GM04503 (cell line): ENCODE results near the gene MCM5.
"Not testable (repeated sequence)": the region's sequence is repeated elsewhere in the genome, so short reads cannot be mapped to it uniquely, and the experiment has no call there.

Experiments
- DNase-seq: peaks from one replicate; pipeline ENCODE4 v3.0.0-alpha.2; 2012; ENCODE audit warnings: low read depth

MCM5 gene

DNA sequence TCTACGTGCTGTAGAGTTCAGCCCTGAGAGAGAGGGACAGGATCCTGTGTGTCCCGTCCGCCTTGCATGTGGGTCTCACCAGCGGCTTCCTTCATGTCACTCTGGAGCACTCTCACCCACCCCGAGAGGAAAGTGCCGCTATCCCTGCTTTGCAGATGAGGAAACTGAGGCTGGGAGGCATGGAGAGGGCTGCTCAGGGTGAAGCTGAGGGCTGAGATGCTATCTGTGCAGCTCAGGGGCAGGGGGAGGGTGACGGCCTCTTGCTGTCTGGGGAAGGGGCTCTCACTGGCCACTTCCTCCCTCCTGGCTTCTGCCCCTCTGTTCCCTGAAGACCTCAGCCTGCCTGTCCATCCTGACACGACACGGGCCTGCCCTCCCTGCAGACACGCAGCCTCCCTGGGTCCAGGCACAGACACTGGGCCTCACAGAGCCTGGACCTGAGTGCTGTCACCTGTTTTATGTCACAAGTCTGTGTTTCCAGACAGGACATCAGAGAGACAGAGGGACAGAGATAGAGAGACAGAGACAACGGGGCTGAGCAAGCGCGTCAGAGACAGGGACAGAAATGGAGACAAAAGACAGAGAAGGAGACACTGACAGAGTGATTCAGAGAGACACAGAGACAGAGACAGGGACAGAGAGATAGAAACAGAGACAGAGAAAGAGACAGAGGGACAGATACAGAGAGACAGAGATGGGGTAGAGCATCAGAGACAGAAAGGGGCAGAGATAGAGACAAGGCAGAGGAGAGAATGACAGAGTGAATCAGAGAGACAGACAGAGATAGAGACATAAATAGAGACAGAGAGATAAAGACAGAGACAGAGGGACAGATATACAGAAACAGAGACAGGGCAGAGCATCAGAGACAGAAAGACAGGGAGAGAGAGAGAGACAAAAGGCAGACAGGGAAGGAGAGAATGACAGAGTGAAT, 53.1 kb downstream of the MCM5 start:
- DNase-seq, result no peak

DNA sequence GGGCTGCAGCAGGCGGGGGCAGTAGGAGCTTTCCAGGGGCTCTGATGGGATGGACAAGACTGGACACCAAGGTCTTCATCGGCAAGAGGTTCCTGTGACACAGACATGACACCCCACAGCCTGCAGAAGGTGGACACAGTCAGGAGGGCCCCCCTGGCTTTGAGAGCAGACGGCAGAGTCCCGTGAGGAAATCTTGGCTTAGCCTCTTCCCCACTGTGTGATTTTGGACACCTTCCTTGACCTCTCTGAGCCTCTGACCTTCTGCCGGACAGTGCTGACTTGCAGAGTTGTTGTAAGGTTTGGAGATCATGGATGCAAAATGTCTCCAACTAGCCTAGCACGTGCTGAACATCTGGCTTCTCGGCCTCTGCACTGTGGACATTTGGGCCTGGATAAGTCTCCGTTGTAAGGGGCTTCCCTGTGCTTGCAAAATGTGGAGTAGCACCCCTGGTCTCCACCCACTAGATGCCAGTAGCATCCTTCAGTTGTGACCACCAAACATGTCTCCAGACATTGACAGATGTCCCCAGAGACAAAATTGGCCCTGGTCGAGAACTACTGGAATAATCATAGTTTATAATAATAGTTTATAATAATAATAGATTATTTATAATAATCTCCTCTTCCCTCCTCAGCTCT, 54.6 kb downstream of the MCM5 start:
- DNase-seq, result no peak

DNA sequence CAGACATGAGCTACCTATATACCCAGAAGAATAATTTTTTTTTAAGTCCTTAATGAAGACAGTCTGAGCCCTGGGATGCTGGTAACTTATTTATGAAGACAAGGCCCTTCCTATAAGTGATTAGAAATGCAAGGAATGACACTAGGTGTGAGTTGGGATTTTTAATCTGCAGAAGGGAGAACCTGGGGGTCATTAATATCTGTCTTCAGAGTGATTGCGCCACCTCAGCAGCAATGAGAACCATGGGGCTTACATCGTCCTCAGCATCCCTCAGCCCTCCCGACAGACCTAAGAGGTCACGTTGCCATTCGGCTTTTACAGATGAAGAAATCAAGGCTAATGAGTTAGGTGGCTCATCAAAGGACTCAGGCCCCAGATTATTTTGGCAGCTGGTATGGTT, 55.6 kb downstream of the MCM5 start:
- DNase-seq, result no peak

DNA sequence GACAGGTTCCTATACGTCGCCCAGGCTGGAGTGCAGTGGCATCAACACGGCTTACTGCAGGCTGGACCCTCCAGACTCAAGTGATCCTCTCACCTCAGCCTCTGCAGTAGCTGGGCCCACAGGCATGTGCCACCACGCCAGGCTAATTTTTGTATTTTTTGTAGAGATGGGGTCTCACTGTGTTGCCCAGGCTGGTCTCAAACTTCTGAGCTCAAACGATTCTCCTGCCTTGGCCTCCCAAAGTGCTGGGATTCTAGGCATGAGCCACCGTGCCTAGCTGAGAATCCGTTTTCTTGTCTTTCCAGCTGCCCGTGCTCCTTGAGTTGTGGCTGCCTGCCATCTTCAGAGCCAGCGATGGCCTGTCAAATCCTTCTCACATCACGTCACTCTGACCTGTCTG, 56.8 kb downstream of the MCM5 start:
- no peak for DNase-seq

DNA sequence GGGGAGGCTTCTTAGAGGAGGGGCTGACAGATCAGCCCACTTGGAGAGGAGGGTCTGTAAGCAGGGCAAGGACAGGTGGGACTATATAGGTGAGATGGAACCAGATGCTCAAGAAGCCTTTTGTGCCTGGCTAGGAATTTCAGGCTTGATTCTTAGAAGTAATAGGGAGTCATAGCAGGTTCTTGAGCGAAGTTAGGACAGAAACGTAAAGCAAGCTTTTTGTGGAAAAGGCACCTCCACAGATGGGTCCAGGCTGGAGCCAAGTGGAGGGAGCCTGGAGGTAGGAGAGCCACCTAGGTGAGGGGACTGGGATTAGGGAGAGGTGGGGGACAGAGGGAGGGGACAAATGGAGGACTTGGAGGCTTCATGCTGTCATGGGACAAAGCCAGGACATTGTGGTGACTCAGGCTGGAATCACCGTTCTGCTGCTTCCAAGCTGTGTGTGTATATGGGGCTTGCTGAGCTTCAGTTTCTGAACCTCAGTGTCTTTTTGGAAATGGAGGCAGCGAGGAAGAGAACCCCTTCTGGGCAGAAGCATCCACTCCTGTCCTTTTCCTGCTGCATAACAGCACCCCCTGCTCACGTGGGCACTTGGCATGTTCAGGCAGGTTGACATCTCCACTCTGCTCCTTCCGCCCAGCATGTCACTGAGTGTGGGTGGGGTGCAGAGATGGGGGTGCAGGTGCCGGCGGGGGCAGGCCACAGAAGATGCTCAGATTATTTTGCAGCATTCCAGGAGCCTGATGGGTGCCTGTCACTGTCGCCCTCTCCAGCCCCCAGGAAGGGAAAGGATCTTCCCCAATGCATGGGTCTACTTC, 58.0 kb downstream of the MCM5 start:
- DNase-seq, result no peak

DNA sequence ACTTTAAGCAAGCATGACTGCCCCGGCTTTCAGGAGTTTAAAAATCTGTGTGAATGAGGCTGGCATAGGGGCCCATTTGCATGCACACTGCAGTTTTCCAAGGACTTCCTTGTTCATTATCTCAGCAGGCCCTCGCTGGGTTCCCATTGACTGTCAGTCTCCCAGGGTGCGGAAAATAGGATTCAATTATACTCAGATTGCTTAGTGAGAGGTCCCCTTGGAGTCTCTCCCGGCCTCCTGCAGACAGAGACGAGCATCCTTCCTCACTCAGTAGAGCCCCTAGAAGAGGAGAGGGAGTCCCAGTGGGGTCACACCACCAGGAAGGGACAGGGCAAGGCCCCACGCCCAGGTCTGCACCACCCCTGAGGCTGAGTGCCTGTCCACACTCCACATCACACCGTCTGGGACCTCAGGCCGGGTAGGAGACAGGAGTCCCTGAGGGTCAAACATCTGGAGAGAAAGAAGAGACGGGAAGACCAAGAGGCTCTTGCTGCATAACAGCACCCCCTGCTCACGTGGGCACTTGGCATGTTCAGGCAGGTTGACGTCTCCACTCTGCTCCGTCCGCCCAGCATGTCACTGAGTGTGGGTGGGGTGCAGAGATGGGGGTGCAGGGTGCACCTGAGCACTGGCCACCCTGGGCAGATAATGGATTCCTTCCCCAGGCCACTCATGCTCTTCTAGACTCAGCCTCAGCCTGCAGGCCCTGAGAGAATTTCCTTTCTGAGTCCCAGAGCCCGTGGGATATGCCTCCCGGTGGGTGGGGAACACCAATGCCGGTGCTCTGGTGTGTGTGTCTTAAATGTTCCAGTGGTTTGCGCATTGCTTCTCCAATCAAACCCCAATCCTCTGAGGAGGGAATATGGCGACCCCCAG, 58.8 kb downstream of the MCM5 start:
- no peak for DNase-seq

DNA sequence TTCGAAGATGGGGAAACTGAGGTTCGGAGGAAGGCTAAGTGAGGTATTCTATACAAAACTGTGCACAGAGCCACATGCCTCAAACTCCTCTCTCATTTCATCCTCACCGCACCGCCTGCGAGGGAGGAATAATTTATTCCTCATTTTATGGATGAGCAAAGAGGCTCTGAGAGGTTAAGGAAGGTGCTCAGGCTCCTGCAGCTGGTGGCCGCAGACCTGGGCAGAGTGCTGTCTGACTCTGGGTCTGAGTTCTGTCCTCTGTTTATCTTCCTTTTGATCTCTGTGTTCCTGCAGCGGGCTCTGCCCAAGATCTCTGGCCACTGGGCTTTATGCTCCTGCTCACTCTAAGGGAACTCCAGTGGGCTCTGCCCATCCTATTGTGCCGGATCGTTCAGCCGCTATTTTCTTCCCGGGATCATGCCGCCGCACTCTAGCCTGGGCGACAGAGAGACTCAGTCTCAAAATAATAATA, 59.5 kb downstream of the MCM5 start:
- no peak for DNase-seq

DNA sequence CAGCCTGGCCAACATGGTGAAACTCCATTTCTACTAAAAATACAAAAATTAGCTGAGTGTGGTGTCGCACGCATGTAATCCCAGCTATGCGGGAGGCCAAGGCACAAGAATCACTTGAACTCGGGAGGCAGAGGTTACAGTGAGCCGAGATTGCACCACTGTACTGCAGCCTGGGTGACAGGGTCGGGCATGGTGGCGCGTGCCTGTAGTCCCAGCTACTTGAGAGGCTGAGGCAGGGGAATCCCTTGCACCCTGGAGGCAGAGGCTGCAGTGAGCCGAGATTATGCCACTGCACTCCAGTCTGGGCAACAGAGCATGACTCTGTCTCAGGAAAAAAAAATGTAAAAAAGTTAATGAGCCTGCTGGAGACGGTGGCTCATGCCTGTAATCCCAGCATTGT, 60.0 kb downstream of the MCM5 start:
- not testable (repeated sequence) for DNase-seq

DNA sequence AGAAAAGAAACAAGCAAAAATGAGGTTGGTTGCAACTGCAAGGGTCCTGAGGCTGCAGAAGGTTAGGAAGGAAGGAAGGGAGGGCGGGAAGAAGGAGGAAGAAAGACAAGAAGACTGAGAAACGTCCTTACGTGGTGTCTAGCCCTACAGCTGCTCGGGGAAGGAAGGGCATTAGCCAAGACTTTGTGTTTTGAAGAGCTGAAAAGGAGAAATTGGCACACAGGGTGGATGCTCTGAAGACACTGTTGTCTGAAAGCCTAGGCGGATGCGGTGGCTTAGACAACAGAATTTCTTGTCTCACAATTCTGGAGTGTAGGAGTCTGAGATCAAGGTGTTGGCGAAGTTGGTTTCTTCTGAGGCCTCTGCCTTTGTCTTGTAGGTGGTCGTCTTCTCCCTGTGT, 60.7 kb downstream of the MCM5 start:
- no peak for DNase-seq

DNA sequence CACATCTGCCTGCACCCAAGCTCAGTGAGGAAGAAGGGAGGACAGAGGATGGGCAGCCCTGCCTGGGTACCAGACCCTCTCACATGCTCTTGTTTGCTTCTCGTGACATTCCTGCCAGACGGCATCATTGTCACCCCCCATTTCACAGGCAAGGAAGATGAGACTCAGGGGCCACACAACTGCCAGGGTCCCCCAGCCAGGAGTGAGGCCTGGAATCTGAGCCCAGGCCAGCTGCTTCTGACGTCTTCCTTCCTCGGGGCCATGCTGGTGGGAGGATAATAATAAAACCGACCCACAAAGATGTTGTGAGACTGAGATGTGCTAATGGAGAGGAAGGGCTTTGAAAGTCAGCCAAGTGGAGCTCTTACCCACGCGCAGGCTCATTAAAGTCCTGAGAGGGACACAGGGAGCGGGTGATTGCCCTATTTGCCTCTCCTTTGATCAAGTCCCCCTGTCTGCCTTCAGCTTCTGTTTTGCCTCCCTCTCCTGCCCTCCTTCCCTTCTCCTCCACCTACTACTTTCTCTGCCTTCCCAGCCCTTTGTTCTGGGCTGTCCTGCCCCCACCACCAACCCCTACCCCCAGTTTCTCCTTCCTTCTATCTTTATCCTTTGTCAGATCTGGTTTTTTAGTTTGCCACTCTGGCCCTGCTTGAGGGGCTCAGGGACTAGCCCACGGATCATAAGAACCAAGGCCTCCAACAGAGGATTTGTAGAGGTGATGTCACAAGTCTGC, 62.7 kb downstream of the MCM5 start:
- no peak for DNase-seq

DNA sequence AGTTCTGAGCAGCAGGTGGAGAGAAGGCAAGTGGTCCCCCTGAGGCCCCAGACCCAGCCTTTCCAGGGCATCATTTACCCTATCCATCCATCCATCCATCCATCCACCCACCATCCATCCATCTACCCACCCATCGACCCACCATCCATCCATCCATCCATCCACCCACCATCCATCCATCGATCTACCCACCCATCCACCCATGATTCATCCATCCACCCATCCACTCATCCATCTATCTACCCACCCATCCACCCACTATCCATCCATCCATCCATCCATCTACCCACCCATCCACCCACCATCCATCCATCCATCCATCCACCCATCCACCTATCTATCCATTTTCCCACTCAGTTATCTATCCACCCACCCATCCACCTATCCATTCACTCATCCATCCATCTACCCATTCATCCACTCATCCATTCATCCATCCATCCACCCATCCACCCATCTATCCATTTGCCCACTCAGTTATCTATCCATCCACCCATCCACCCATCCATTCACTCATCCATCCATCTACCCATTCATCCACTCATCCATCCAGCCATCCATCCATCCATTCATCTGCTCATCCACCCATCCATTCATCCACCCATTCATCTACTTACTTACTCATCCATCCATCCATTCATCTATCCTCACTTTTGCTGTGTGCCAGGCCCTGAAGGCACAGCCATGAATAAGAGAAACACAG, 63.4 kb downstream of the MCM5 start:
- no peak for DNase-seq

DNA sequence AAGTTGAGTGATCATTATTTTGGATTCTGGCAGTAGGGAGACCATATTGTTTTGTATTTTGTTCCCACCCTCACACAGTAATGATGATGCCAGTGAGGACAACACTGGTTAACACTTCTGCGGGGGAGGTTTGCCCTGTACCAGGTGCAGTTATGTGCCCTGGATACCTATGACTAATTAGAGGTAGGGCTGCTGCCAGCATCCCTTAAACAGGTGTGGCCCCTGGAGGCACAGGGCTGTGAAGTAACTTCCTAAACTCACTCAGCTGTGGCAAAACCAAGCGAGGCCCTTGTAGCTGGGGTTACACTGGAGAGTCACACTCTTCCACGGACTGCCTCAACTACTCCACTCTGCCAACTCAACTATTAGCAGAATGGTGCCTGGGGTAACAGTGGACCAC, 64.5 kb downstream of the MCM5 start:
- DNase-seq, result no peak

DNA sequence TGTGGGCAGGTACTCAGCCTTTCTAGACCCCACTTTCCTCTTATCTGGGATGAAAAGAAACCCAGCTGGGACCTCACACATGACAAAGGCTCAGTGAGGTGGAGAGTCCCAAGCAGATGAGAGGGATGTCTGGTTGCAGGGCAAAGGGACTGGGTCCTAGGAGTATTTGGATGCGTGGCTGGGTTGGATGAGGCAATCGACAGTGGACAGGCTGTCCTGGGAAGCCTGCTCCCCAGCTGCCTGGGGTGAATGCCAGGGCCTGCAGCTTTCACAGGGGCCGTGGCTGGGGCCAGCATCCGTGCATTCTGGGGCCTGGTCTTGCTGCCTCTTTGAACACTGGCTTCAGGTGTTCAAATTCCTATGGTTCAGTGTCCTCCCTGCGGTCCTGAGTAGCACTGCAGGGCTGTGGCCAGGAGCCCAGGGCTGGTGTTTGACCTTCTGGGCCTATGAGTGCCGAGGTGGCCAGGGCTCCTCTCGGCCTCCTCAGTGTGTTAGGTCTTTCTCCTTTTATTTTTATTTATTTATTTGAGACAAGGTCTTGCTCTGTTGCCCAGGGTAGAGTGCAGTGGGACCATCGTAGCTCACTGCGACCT, 65.3 kb downstream of the MCM5 start:
- no peak for DNase-seq

DNA sequence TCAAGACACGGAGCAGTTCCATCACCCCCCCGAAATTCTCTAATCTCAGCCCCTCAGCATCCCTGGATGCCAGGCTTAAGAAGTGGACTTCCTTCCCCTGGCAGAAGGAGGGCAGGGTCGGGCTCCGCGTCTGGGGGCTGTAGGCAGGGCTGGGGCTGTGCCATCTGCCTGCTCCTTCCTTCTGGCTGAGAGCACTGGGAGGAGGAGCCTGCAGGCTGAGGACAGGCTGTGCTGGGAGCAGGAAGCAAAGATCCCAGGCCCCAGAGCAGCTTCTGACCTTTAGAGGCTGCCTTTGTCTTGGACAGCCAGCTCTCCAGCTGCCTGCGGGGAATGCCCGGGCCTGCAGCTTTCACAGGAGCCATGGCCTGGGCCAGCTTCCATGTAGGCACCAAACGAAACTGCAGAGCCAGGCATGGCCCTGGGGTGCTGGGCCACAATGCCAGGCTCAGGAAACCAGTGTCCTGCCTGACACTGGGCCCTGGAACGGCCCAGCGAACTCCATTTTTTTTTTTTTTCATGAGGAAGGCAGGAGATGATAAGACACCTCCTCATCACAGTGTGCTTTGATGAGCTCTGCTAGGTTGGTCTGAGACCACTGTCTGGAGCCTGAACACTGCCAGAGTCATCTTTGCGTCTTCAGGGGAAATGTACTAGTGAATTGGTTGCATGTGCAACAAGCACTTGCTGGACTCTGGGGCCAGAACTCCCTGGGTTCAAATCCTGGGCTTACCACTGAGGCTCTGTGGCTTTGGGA, 67.9 kb downstream of the MCM5 start:
- no peak for DNase-seq

DNA sequence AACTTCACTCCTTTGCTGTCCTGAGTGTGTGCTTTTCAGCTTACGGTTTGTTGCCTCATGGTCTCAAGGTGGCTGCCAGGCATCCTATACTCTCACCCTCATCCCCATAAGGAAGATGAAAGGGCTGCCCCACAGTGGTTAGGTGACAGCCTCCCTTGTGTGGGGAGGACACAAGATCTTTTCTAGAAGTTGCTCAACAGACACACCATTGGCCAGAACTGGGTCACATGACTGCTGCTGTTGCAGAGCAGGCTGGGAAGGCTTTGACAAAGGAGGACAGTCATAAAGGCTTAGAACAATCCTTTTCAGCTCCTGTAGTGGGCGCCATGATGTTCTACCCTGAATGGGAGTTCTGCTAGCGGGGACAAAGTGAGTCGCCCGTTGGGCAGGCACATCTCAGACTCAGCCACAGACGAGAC, 71.0 kb downstream of the MCM5 start:
- DNase-seq, result no peak

DNA sequence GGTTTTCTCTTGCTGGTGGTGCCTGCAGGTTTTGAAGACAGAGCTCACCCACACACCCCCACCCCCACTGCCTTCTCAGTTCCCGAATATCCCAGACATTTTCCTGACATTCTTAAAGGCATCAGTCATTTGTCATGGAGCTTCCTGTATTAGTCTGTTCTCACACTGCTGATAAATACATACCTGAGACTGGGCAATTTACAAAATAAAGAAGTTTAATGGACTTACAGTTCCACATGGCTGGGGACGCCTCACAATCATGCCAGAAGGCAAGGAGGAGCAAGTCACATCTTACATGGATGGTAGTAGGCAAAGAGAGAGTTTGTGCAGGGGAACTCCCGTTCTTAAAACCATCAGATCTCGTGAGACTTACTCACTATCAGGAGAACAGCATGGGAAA, 71.6 kb downstream of the MCM5 start:
- not testable (repeated sequence) for DNase-seq

DNA sequence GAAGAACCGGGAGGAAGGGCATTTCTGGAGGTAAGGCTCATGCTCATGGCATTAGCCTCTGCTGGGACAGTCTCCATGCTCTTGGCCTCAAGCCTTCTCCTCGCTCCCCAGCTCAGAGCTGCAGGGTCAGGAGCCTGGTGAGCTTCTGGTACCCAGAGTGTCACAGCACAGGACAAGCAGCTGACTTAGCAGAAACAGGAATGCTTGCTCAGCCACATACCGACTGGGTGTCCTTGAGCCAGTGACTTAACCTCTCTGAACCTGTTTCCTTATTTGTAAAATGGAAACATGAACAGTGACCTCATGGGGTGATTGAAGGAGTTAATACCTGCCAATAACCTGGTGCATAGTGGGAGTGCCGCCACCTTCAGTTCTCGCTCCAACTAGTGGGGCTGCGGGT, 72.5 kb downstream of the MCM5 start:
- DNase-seq, result no peak

DNA sequence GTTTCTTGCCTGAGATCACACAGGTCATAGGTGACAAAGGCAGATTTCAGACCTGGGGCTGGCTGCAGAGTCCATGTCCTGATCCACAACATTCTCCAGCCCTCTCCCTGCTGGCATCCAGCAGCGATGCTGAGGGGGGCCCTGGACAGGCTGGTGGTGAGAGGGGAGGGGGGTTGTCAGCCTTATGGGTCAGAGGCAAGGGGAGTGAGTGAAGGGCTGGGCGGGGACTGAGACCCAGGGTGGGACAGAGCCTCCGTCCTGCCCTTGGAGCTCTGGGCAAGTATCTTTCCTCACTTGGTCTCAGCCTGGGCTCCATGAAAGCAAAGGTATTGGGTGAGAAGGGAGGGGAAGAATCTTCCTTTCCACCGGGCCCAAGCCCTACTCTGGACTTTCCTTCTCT, 74.0 kb downstream of the MCM5 start:
- no peak for DNase-seq
